ENCODE data around the gene LCN9.
"Not testable (repeated sequence)": the region's sequence is repeated elsewhere in the genome, so short reads cannot be mapped to it uniquely, and the experiment has no call there.

The LCN9 gene, protein sequence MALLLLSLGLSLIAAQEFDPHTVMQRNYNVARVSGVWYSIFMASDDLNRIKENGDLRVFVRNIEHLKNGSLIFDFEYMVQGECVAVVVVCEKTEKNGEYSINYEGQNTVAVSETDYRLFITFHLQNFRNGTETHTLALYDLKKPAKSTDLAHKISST

DNA sequence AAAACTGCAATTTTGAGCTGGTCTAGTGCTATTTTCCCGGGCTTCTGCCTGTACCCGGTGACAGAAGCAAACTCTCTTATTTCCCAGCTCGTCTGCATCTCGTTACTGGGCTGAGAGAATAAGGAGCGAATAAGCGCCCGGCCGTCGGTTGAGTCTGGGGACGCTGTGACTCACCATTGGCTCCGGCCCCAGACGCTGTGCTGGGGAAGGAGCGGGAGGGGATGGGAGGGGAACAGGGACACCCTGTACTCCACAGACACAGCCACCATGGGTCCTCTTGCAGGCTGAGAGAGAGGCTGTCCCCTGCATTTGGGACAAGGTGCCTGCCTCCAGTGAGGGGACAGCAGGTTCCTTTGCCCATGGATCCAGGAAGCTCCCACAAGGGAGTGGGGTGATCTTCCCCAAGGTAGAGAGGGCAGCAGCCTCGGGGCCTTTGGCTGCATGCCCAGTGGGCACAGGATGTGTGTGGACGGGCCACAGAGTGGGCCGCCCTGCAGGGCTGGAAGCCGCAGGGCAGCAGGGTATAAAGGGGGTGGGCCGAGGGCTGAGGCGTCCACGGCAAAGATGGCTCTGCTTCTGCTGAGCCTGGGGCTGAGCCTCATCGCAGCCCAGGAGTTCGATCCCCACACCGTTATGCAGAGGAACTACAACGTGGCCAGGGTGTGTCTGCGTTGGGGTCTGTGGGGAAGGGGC is at the start of gene LCN9:
Gene LCN9 (plus strand): TSS at position 552 of the 693 bp plus-strand sequence. CDS start 13 bp downstream, at position 565.
- DNase-seq (ENCODE audit: low read depth in 2 of 2): no peak

DNA sequence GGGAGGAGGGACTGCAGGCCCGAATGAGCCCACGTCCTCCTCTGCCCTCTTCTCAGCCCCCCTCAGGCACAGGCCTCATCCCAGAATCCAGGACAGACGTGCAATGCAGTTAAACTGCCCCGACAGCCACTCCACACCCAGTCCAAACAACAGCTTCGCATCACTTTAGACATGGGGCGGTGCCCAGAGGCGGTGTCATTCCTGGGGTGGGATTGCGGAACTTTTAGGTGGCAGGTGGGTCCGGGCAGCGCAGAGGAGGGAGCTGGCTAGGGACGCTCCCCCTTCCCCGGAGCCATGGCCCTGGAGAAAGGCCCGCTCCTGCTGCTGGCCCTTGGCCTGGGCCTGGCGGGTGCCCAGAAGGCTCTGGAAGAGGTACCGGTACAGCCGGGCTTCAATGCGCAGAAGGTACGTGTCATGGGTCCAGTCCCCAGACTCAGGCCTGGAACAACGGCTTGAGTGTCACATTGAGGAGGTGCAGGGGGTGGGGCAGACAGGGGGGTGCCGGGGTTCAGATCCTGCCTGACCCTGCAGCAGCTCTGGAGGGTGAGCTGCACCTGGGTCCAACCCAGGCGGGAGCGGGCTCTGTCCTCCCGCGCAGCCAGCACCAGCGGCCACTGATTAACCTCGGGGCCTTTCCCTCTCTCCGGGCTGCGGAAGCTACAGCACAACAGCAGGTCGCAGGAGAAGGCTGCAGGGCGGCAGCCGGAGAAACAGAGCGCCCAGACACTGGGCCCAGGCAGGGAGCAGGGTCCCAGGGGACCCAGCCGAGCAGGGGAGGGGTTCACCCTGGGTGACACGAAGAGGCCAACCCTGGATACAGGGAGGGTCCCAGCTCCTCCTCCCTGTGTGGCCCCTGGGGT is 48.9 kb upstream of the LCN9 start:
- no peak for DNase-seq (ENCODE audit: low read depth in 2 of 2)

DNA sequence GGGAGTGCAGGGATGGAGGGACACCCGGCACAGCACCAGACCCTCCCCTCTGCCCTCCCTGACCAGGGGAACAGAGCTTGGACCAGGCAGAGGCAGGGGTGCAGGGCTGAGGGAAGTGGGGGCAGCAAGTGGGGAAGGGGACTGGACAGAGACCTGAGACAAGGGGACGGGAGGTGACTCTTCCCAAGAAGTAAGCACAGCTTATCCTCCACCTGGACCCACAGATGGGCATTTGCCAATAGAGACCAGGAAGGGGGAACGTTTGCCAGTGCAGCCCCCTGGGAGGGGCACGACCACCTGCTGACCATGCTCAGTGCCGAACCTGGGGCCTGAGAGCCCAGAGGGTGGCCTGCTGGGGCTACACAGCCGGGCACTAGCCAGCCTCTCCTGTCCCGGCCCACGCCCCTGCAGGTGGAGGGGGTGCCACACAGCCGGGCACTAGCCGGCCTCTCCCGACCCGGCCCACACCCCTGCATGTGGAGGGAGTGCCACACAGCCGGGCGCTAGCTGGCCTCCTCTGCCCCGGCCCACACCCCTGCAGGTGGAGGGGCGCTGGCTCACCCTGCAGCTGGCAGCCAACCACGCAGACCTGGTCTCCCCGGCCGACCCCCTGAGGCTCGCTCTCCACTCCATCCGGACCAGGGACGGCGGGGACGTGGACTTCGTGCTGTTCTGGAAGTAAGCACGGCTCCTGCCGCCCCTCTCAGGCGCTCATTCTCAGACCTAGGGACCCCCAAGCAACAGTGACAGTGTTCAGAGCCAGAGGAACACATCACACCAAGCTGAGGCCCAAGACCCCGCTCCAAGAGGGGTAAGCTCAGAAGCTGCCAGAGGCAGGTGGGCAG is 48.1 kb upstream of the LCN9 start:
- no peak for DNase-seq (ENCODE audit: low read depth in 2 of 2)

DNA sequence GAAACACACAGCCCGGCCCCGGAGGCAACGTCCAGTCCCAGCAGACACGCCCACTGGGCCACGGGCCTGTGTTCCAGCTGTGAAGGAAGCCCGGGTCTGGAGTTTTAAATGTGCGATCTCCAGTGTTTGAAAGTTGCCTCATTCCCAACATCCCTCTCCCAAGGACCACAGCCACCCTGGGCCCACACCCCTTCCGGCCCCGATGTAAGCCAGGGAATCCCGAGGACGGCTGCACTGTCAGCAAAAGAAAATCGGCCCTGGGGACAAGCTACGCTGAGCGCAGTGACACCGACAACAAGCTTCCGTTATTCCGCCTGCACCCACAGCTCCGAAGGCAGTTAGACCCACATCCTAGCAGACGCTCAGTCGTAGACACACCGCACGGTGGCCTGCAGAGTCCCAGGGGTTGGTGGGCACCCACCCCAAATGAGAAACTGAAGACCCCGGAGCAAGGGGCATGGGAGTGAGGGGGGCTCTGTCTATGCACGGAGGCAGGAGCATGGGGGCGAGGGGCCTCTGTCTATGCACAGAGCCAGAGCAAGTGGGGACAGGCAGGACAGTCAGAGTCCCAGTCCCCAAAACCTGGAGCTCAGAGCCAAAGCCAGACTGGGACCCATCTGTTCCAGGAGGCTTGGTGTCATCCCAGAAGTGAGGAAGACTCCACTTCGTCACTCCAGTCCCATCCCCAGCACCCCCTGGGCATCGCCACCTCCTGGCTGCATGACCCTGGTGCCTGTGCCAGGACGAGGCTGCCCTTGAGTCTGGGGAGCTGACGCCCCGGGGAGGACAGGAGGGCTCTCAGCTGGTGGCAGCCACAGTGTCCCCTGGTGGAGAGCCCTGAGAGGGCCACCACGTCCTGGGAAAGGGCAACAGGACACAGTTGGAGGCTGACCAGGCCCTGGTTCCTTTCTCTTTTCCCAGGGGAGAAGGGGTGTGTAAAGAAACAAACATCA is 47.2 kb upstream of the LCN9 start:
- no peak for DNase-seq (ENCODE audit: low read depth in 2 of 2)

DNA sequence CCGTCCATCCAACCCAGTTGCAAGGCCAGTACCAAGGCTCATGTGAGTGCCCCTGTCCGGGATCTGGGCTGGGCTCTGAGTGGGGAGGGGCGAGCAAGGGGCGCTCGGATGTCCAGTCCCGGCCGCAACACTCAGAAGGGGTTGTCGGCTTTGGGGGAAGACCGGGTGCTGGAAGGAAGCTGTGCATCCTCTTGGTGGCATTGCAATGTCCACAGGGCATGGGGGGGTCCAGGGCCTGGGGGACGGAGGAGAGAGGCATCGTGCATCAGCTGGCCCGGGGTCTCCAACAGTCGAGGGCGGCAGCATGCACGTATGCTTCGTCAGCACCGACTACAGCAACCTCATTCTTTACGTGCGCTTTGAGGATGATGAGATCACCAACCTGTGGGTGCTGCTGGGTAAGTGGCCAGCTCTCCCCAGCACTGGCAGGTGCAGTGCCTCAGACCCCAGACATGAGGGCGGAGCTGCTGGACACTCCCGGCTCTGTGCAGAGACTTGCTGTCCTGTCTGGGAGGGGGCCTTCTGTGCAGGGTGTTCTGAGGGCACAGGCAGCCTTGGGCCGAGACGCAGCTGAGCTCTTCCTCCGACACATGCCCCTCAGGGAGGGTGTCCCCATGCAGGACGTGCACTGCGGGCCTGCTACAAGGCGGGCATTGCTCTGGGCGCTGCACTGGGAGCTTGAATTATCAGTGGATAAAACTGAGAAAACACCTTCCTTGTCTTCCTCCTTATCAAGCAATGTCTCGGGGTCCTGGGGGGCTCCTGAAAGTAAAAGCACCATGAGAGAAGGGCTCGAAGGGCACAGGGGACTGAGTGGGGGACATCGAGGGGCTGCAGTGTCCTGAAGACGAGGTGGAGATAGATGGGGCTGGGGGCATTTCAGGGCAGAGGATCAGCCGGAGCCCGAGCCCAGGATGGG is 46.2 kb upstream of the LCN9 start:
- no peak for DNase-seq (ENCODE audit: low read depth in 2 of 2)

DNA sequence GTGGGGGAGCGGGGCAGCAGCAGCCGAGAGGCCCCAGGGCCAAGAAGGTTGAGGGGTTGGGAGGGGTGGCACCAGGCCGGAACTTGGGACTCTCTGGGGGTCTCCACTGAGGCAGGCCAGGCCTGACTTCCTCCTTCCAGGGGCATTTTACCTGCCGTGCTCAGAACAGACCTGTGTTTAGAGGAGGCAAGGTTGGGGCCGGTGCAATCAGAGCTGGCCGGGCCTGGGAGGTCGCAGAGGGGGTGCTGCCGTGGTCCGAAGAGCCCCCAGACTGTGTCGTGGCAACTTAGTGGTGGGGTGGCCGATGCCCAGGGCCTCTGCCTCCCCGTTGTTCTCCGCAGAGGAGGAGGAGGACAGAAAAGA is 45.6 kb upstream of the LCN9 start:
- DNase-seq (ENCODE audit: low read depth in 2 of 2): no peak

DNA sequence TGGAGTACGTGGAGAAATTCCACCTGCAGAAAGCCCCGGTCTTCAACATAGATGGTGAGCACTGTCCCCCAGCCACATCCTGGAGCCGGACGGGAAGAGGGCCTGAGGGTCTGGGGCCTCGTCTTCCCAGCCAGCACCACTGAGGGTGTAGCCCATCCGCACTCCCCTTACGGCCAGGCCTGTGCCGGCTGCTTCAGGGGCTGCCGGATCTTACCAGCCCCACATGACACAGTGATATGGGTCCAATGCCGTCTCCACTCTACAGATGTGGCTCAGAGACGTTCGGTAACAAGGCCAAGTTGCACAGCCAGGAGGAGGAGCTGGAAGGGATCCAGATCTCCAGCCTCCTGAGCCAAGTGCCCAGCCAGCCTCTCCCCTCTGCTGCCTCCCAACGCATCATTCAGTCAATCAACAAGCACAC is 45.1 kb upstream of the LCN9 start:
- DNase-seq (ENCODE audit: low read depth in 2 of 2): no peak

DNA sequence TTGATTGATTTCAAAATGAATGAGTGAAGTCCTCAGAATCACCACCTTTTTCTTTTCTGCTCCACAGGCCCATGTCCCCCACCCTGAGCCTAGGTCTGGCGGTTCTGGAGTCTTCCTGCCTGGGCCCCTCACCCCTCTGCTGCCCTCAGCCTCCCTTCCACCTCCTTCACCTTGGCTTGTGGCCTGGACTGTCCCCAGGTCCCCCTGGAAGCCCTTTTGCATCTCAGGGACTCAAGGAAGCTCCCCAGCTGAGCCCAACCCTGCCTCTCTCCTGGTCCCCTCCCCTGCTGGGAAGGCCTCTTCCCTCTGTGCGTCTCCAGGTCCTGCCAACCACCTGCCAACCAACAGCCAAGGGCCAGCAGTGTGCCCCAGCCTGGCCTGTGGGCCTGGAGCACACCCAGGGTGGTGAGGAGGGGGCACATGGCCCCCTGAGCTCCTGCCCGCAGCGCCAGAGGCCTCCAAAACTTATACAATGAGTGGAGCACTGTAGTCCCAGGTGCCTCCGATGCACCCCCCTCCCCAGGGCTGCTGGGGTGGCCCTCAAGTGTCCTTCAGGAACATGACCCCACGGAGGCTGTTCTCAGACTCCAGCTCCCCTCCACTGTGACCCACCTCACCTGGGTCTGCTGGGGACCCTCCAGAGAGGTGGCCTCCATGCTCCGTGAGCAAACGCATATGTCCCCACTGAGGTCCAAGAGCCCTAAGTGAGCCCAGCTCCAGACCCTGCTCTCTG is 44.1 kb upstream of the LCN9 start:
- no peak for DNase-seq (ENCODE audit: low read depth in 2 of 2)

DNA sequence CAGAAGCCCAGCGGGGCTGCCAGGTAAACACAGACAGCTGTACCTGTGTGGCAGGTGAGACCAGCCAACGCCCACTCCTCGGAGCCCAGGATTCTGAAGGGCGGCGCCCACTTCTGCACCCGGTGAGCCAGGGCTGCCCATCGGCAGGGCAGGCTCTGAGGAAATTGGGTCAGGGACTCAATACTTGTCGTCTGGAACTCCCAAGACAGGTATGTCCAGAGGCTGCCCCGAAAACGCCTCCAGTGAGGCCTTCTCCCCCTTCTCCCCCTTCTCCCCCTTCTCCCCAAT is 43.6 kb upstream of the LCN9 start:
- no peak for DNase-seq (ENCODE audit: low read depth in 2 of 2)

DNA sequence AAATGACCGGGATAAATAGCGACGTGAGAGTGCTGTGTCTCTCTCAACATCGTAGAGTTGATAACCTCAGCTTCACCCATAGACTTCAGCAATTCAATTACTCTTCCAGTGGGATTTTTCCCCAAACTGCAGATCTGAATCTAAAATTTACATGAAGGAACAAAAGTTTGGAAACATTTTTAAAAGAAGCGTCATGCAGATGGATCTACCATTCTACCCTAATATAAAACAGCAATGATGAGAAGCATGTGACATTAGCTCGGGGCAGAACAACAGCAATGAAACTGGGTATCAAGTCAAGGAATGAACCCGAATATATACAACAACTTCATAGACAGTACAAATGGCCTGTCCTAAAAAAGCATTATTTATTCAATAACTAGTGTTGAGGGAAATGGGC is 42.6 kb upstream of the LCN9 start:
- DNase-seq (ENCODE audit: low read depth in 2 of 2): no peak

DNA sequence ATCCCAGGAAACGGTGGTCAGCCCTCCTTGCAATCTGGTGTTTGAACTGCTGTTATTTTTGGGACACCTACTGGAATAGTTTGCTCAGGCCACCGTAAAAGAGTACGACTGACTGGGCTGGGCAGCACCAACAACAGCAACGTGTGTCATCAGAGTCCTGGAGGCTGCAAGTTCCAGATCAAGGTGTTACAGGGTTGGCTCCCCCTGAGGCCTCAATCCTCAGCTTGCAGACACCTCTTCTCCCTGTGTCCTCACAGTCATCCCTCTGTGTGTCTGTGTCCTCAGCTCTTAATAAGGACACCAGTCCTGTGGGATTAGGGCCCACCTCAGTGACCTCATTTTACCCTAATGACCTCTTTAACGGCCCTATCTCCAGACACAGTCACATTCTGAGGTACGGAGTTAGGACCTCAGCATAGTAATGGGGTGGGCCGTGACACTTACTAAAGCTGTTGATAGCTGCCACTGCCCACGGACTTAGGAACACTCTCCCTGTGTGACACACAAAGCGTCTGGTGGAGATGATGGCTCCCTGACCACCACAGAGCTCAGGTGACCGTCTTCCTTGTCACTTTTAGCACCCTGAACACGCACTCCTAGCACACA is 40.6 kb upstream of the LCN9 start:
- no peak for DNase-seq (ENCODE audit: low read depth in 2 of 2)

DNA sequence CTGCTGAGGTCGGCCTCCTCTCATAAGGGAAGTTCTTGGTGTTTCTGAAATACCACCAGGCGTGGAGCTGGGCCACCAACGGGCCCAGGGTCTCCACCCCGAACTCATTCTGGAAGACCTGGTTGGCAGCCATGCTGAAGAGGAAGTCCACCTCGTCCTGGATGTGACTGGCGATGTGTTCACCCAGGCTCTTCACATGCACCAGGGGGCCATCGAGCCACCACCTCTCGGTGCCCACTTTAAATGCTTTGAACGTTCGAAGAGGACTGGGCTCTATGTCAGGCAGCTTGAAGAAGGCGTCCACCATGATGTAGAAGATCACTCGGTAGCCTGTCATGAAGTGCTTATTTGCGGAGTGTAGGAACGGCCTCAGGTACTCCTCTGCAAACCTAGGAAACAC is 38.8 kb upstream of the LCN9 start:
- no peak for DNase-seq (ENCODE audit: low read depth in 2 of 2)

DNA sequence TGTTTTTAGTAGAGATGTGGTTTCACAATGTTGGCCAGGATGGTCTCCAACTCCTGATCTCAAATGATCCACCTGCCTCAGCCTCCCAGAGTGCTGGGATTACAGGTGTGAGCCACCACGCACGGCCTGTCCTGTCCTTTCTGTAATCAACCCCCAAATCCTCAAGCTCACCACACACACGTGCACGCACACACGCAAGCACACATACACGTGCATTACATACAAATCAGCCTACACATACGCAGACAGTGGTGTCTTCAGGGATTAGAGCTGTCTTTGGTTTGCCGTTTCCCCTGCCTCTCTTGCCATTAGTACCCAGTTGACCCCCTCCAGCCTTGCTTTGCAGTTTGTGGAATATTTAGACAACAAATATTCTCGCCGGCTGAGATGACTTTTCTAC is 30.3 kb upstream of the LCN9 start:
- no peak for DNase-seq (ENCODE audit: low read depth in 2 of 2)

DNA sequence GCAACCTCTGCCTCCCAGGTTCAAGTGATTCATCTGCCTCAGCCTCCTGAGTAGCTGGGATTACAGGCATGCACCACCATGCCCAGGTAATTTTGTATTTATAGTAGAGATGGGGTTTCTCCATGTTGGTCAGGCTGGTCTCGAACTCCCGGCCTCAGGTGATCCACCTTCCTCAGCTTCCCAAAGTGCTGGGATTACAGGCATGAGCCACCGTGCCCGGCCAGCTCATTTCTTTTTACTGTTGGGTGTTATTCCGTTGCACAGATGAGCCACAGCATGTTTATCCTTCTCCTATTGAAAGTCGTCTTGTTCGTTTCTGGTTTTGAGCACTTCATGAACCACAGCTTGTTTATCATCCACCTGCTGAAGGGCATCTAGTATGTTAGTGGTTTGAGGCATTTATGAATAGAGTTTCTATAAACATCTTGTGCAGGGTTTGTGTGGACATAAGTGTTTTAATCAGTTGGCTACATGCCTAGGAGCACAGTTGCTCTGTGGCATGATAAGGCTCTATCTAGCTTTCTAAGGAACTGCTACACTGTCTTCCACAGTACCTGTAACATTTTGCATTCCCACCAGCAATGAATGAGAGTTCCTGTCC is 26.1 kb upstream of the LCN9 start:
- not testable (repeated sequence) for DNase-seq (ENCODE audit: low read depth in 2 of 2)

DNA sequence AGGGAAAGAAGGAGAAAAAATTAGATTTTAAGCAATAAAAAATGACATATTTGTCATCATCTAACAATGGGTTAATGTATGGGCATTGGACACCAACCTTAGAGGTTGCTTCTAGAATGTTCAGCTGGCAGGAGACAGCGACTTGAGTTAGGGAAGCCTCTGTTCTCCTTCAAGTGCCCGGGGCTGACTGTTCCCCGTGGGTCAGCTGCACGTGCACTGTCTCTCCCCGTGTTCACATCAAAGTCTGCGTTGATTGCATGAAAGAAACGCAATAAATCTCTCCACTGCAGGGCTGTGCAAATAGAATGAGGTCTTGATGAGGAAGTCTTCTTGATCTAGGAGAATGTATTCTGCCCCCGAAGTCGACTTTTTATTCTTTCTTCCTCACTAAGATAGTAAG is 23.9 kb upstream of the LCN9 start, which contains the start of gene GLT6D1:
Gene GLT6D1 (minus strand): TSS at position 345 of the 400 bp plus-strand sequence. CDS start 353 bp downstream, outside the sequence.
- DNase-seq (ENCODE audit: low read depth in 2 of 2): no peak

DNA sequence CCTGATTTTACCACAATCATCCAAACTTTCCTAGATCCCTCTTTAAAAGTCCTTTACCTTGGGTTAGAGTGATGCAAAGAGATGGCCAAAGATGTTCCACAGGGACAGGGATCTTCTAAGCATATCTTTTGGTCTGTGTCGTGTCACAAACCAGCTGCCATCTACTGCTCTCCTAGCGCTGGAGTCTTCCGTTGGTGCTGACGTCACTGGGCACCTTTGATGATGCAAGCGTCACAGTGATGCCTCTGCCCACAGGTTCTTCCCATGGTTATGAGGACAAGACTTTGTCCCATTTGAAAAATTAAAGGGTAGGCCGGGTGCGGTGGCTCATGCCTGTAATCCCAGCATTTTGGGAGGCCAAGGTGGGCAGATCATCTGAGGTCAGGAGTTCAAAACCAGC is 22.1 kb upstream of the LCN9 start:
- no peak for DNase-seq (ENCODE audit: low read depth in 2 of 2)

DNA sequence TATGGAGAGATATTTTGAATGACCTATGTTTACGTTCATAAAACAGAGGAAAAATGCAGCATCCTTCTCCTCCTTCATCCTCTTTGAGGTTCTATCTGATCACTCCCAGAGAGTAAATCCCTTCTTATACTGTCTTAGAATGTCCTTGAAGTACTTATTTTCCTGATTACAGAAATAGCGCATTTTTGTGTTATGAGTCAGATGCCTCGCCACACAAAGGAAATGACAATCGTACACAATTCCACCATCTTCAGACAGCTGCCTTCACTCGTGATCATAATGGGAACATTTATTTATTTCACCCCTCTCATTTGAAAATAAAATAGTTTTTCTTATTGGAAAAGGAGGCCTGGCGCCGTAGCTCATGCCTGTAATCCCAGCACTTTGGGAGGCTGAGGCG is 21.4 kb upstream of the LCN9 start:
- DNase-seq (ENCODE audit: low read depth in 2 of 2): no peak

DNA sequence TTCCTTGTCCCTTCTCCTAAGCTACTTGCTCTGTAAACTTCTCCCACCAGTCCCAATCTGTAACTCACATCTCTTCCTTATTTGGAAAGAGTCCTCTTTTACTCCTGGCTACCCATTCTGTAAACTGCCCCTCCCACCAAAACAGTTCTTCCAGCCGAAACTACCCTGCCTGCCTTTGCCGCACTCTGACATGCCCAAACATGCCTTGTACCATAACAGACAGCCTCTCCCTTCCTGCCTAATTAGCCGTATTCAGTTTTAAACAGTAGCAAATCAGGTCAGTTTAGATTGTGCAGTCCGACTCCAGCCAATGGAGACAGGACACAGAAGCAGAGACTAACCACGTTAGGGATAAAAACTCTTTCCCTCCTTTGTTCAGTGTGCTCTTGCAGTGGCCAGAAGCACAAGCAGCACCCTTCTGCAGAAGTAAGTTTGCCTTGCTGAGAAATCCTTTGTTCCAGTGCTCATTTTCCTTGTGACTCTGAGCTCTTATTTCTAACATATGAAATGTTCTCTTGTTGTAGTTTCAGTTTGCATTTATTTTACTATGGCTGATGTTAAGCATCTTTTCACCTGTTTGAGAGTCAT is 18.4 kb upstream of the LCN9 start:
- no peak for DNase-seq (ENCODE audit: low read depth in 2 of 2)
